ENCODE measurements around the gene MTMR3. TPM values are rescaled to one million over a fixed set of nuclear protein-coding genes. Genes with fewer than 3 reads are reported as not detected.
"Not testable (repeated sequence)": the region's sequence is repeated elsewhere in the genome, so short reads cannot be mapped to it uniquely, and the experiment has no call there.

MTMR3 gene
- total RNA-seq, 1 experiment from 2014 or later = 12.1 TPM

GRCh38 chr22:29834046-29834445 is 48.9 kb upstream of the MTMR3 start:
- Histone ChIP-seq H3K79me2 (ENCODE audit: low read length) (peaks cover 33% of the 10 kb centered on the region), H3K4me3 (ENCODE audit: low read length) (no peak overlapping the region), H3F3A (ENCODE audit: low read length, unreplicated experiment) (peaks cover 3% of the 10 kb centered on the region), H3K9me2 (replicated peaks; ENCODE audit: low read length) (no peaks in the 10 kb centered on the region), H4K20me1 (ENCODE audit: low read length) (no peaks in the 10 kb centered on the region), H3K4me2 (ENCODE audit: low read length) (no peak overlapping the region), H2AFZ (ENCODE audit: low read length) (no peak overlapping the region), H3K4me1 (ENCODE audit: insufficient read depth, low read length) (peaks cover 34% of the 10 kb centered on the region), H3K9me3 (ENCODE audit: low read length) (no peaks in the 10 kb centered on the region), H3K27me3 (ENCODE audit: low read length) (no peaks in the 10 kb centered on the region), H3K27ac (ENCODE audit: low read length) (no peak overlapping the region), H3K9ac (ENCODE audit: low read length) (no peak overlapping the region), H3K36me3 (ENCODE audit: low read depth, low read length) (no peaks in the 10 kb centered on the region; the same call in 1 of the 2 replicates)
- DNase-seq = no peak
- no TSS peak for BruUV-seq (replicated peaks)
- intact Hi-C loops (cut with micrococcal nuclease) = loop anchor here (10.0 kb wide), 1 partner anchor 59 kb away; no protein-coding TSS in a partner anchor
- POLR2A ChIA-PET (ENCODE audit: unreplicated experiment) = no interaction called here
- CTCF ChIA-PET = no interaction called here
- ATAC-seq = no peak
- TF ChIP-seq EZH2phosphoT487 (IDR thresholded peaks at IDR 0.05; ENCODE audit: borderline replicate concordance, low read length) (no peak), CTCF (conservative IDR thresholded peaks at IDR 0.05; ENCODE audit: low read depth, low read length) (no peak), EZH2 (IDR thresholded peaks at IDR 0.05; ENCODE audit: low read length, unreplicated experiment) (no peak)

GRCh38 chr22:29836791-29837370 is 46.1 kb upstream of the MTMR3 start:
- H3K27me3 ChIP-seq (ENCODE audit: low read length); H2AFZ ChIP-seq (ENCODE audit: low read length); H3K36me3 ChIP-seq (ENCODE audit: low read depth, low read length); H3F3A ChIP-seq (ENCODE audit: low read length, unreplicated experiment); H3K9me3 ChIP-seq (ENCODE audit: low read length); H4K20me1 ChIP-seq (ENCODE audit: low read length); H3K27ac ChIP-seq (ENCODE audit: low read length); BruUV-seq (replicated peaks); DNase-seq; POLR2A ChIA-PET (ENCODE audit: unreplicated experiment); H3K9ac ChIP-seq (ENCODE audit: low read length); ATAC-seq; H3K9me2 ChIP-seq (replicated peaks; ENCODE audit: low read length): not testable (repeated sequence)
- CTCF ChIA-PET = interaction anchor here (0.7 kb wide), 1 partner anchor 139 kb away, joined by 3 read pairs; no protein-coding TSS in a partner anchor
- peaks cover 28% of the 10 kb centered on the region for H3K4me1 ChIP-seq (ENCODE audit: insufficient read depth, low read length)
- peak overlapping the region; percentile 99 for H3K4me3 ChIP-seq (ENCODE audit: low read length)
- peak overlapping the region; percentile 99 for H3K4me2 ChIP-seq (ENCODE audit: low read length)
- peaks cover 33% of the 10 kb centered on the region for H3K79me2 ChIP-seq (ENCODE audit: low read length)
- intact Hi-C loops (cut with micrococcal nuclease) = loop anchor here (10.0 kb wide), 1 partner anchor 62 kb away; no protein-coding TSS in a partner anchor

- Histone ChIP-seq H3K27ac (ENCODE audit: low read length) (peak within 1 kb of the TSS; percentile 54), H3K4me3 (ENCODE audit: low read length) (peak within 1 kb of the TSS; percentile 99), H3K79me2 (ENCODE audit: low read length) (peaks cover 33% of the 10 kb centered on the region), H3K27me3 (ENCODE audit: low read length) (no peaks in the 10 kb centered on the region), H3F3A (ENCODE audit: low read length, unreplicated experiment) (peaks cover 8% of the 10 kb centered on the region), H4K20me1 (ENCODE audit: low read length) (no peaks in the 10 kb centered on the region), H3K9me2 (replicated peaks; ENCODE audit: low read length) (no peaks in the 10 kb centered on the region), H3K9ac (ENCODE audit: low read length) (peak within 1 kb of the TSS; percentile 88), H2AFZ (ENCODE audit: low read length) (peak within 1 kb of the TSS; percentile 80), H3K4me2 (ENCODE audit: low read length) (peak within 1 kb of the TSS; percentile 99), H3K9me3 (ENCODE audit: low read length) (no peaks in the 10 kb centered on the region), H3K36me3 (ENCODE audit: low read depth, low read length) (no peaks in the 10 kb centered on the region; the same call in 1 of the 2 replicates), H3K4me1 (ENCODE audit: insufficient read depth, low read length) (peaks cover 36% of the 10 kb centered on the region)
- TF ChIP-seq EZH2phosphoT487 (IDR thresholded peaks at IDR 0.05; ENCODE audit: borderline replicate concordance, low read length) (no peak), CTCF (conservative IDR thresholded peaks at IDR 0.05; ENCODE audit: low read depth, low read length) (no peak), EZH2 (IDR thresholded peaks at IDR 0.05; ENCODE audit: low read length, unreplicated experiment) (no peak)
- CTCF ChIA-PET = interaction anchor here (0.5 to 0.7 kb wide), 3 partner anchors 46 to 164 kb away, joined by 3 to 20 read pairs (median 5); no protein-coding TSS in a partner anchor
- POLR2A ChIA-PET (ENCODE audit: unreplicated experiment) = interaction anchor here (0.6 to 0.7 kb wide), 2 partner anchors 17 to 340 kb away, joined by 3 to 16 read pairs; no protein-coding TSS in a partner anchor
- BruUV-seq (replicated peaks) = TSS peak; percentile 60
- peak; percentile 95 for DNase-seq
- peak; percentile 81 for ATAC-seq
- intact Hi-C loops (cut with micrococcal nuclease) = loop anchor here (10.0 kb wide), 1 partner anchor 63 kb away; no protein-coding TSS in a partner anchor
Observed at GRCh38 chr22:29837741-29838598, 45.0 kb upstream of the MTMR3 start, which contains the start of gene ASCC2. TSS of gene ASCC2 (minus strand) at chr22:29838274. CDS start at chr22:29832325, 5,949 bp downstream.

All from PC-3 (cell line).